Stimulated activated CD4-positive, alpha-beta T cell treated with anti-CD3 and anti-CD28 coated beads, Interleukin-12 subunit alpha, Interleukin-12 subunit beta, amount 100 ng/mL, for 4 hours (primary cell): ENCODE results near the gene TMEFF2.
"Not testable (repeated sequence)": the region's sequence is repeated elsewhere in the genome, so short reads cannot be mapped to it uniquely, and the experiment has no call there.

Experiments
- DNase-seq: peaks from one replicate; pipeline ENCODE4 v3.0.0-alpha.2; 2020

Gene TMEFF2

DNA sequence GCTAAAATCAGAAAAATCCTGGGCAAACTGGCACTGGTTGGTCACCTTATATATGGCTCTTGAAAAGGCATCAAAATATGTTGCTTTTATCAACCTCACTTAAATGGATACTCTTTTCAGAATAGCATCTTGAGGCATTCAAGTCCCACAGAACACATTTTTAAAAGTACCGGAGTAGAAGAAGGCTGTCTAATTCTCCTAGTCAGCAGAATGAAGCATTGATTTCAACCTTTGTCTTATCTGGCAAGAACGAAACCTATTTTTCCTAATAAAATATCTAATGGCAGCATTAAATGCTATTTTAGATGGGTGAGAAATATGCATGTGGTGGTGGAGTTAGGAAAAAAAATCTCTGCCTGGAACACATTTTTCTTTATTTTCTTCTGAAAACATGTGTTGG, 27.8 kb downstream of the TMEFF2 start:
- no peak for DNase-seq

GRCh38 chr2:192165842-192166241, 28.9 kb downstream of the TMEFF2 start:
- DNase-seq, result no peak

- peak; percentile 49 for DNase-seq
Measured at GRCh38 chr2:192162392-192163042, 32.2 kb downstream of the TMEFF2 start.

DNA sequence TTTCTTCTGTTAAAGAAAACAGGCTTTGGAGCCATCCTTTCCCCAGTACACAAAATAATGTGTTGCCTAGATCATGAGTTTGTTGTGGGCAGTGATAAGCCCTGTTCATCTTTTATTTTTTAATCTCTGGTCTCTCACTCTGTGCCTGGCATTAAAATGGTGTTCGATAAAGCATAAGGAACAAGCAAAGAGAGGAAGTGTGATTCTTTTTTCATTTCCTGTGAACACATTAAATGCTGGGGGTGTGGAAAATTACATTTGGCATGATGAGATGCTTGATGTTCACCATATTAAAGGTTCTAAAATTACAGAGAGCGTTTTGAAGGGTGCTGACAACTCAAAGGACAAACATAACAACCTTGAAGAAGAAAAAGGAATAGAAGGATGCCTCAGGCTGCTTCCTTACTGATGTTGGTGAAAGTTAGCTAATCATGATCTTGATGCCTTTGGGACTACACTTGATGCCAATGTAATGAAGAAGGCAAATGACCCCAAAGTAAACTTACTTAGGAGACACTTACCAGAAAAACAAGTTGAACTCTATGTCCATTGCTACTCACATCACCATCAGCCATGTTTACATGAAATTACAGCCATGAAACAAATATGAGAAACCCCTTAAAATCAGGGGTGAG, 33.0 kb downstream of the TMEFF2 start:
- DNase-seq, result no peak

DNA sequence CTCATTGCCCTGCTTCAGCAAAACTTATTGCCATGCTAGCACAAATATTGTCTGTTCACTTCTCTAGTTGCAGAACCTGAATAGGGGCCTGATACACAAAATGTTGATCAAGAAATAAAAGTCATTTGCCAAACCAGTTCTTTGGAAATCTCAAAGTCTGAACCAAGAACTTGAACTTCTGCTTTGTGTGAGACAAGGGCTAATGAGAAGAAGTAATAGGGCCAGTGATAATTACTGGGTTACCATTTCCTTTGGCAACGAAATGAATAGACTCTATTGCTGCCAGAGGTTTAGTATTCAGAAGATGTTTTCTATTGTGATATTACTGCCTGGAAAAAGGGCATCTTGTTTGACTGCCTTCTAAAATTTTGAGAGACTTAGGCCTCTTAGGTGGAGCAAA, 35.0 kb downstream of the TMEFF2 start:
- DNase-seq, result no peak

- DNase-seq, result no peak
Measured at GRCh38 chr2:192159208-192159607, 35.5 kb downstream of the TMEFF2 start.

- no peak for DNase-seq
Measured at GRCh38 chr2:192157776-192158175, 37.0 kb downstream of the TMEFF2 start.

DNA sequence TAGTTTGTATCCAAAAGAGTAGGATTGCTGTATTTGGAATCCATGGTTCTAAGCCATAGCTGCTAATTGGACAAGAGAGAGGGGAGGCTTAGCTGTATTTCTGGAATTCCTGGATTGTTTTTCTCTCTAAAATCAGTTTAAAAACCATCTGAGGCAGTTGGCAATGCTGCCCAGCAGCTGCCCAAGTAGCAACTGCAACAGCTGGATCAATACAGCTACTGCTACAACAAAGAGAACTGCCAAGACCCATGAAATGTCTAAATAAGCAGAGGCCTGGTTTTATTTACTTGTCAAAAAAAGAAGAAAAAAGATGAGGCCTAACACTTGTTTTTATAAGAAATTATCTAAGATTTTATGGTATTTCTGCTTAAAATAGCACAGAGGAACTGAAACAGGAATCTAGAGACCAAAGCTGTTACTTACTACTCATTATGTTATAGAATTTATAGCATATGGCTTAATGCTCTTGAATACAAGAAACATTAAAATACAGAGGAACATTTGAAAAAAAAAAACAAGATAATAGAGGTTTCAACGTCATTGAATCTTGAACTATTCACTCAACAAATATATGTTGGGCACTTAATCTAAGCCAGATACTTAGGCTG, 39.1 kb downstream of the TMEFF2 start:
- no peak for DNase-seq

DNA sequence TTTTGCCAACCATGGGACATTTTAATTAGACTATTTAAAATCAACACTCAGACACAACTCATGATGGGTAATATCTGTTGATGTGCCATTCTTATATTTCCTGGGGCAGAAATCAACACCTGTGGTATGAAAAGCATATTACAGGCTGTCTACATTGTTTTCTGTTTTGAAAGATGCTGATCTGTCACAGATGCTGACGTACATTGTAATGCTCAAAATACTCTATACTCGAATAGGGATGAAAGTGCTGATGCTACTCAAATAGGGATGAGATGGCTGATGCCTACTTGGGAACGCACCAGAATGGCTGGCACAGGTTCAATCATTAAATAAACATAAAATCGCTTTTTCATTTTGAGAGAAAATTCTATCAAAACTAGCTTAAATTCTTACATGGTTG, 41.2 kb downstream of the TMEFF2 start:
- DNase-seq, result no peak

- DNase-seq, result no peak
Measured at GRCh38 chr2:192151853-192152252, 42.9 kb downstream of the TMEFF2 start.

DNA sequence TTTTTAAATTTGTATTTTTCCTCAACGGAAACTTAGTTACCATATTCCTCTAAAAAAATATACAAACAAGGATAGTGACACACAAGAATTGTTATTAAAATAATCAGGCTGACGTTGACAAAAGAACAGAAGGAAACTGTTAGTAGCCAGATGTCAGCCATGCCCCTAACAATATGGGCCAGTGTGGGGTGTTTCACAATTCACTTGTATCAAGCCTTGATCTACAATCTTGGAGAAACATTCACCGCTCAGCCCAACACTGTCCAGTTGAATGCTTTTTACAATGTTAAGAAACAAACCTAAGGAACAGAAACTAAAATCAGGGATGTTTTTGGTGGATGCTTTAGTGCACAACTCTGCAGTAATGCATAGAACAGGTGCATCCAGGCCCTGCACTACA, 44.6 kb downstream of the TMEFF2 start:
- DNase-seq, result no peak

DNA sequence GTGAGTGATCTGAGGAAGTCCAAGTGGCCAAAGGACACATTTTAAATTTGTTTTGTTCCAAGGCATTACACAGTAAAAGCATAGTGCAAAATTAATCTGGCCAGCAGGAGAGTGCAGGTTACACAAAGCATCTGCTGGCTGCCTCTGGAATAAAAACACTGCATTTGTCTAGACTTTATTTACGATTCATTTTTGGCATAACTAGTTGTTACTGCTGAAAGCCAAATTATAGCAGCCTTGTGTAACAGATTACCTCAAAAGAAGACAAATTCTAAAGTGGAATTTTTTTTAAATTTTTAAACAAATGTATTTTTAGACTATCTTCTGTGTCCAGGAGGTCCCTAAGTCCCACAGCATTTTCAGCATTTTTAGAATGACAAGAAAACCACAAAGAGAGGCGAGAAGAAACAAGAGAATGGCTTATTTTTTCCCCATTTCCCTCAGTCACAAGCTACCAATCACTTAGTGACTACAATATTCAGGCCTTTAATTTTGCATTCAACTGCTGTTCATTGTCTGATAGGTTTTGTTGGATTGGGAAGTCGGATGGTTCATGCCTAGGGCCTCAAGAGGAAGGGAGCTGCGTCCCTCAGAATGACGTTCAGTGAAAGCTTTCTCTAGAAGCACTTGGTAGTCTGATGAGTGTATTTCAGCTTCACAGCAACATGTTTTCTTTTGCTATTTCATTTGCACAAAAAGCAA, 46.0 kb downstream of the TMEFF2 start:
- DNase-seq, result no peak

GRCh38 chr2:192148241-192148619, 46.5 kb downstream of the TMEFF2 start:
- DNase-seq, result no peak

GRCh38 chr2:192146069-192147015, 48.4 kb downstream of the TMEFF2 start:
- no peak for DNase-seq

GRCh38 chr2:192145496-192145895, 49.2 kb downstream of the TMEFF2 start:
- DNase-seq, result no peak

DNA sequence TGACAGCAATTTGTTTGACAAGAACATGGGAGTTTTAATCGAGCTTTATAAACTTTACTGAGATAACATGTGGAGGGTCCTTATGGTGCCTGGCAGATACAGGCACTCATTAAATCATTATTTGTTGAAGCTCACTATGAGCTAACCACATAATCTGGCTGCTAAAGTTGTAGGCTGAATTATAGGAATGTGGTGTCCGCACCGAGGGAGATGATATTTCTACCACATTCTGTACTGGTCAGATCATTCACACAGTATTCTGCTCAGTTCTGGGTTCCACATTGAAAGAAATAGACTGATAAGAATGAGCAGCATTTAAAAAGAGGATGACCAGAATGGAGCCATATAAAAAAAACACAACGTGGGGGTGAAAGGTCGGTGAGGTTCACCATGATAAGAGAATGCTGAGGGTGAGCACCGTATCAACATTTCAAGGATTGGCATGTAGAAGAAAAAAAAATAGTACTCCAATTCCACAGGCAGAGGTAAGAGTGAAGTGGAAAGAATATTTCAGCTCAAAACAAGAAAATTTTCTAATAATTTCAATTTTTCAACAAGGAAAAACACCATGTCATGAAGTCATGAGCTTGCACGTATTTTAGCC, 54.4 kb downstream of the TMEFF2 start:
- no peak for DNase-seq

DNA sequence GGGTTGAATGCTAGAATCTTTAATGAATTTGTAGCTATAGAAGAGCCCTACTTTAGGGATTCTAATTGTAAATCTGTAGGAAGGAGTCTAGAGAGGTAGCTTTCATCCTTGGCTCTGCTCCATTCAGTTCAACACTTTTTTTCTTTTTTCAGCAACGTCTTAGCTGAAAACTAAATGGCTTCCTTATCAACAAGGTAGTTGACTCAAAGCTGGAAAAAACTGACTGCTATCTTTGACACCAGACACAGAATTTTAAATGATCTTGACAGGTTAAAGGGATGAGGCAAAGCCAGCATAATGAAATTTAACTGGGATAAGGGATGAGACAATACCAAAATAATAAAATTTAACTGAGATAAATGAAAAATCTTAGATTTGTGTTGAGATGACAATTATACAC, 54.9 kb downstream of the TMEFF2 start:
- no peak for DNase-seq

GRCh38 chr2:192137451-192137850, 57.3 kb downstream of the TMEFF2 start:
- DNase-seq, result no peak

- DNase-seq, result not testable (repeated sequence)
Measured at GRCh38 chr2:192132604-192133003, 62.1 kb downstream of the TMEFF2 start.

DNA sequence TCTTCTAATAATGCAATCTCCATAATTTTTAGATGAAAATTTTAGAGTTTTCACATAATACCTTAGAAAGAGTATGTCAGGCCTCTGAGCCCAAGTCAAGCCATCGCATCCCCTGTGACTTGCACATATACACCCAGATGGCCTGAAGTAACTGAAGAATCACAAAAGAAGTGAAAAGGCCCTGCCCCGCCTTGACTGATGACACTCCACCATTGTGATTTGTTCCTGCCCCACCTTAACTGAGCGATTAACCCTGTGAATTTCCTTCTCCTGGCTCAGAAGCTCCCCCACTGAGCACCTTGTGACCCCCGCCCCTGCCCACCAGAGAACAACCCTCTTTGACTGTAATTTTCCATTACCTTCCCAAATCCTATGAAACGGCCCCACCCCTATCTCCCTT, 64.4 kb downstream of the TMEFF2 start:
- not testable (repeated sequence) for DNase-seq

GRCh38 chr2:192128655-192129054, 66.1 kb downstream of the TMEFF2 start:
- DNase-seq, result no peak

DNA sequence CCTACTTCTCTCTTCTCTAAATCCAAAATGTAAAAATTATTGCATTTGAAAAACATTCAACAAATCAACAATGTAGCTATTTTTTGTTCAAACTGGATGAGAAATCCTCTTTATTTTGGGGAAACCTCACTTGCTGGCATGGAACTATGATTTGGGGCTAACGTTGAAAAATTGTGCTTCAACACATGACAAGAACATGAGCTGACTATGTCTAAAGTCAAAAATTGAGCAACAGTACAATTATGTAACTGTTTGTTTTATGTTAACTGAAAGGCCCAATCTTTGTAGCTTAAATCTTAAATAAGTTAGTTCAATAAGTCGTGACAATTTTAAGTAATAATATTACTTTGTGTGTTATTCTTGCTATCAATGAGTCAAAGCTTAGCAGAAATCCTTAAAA, 67.3 kb downstream of the TMEFF2 start:
- DNase-seq, result no peak
